Measurements from ENCODE around the gene SPSB1. TPM values are rescaled to one million over a fixed set of nuclear protein-coding genes. Genes with fewer than 3 reads are reported as not detected.

Gene SPSB1
- polyA plus RNA-seq, 1 donor (not counting 4 experiments of a cell fraction or from before 2014, with no cell fraction given): 19.8 TPM

- H3K79me2 ChIP-seq (ENCODE audit: control insufficient read depth, insufficient read depth, low read length): peaks cover 55% of the 10 kb centered on the region
These were observed 58.3 kb downstream of the SPSB1 start for GRCh38 chr1:9350960-9351359.

GRCh38 chr1:9351654-9352271, 59.1 kb downstream of the SPSB1 start:
- H3K27me3 ChIP-seq (ENCODE audit: control insufficient read depth, extremely low read depth, insufficient read depth, low read length): no peaks in the 10 kb centered on the region
- peaks cover 6% of the 10 kb centered on the region for H3K9me1 ChIP-seq (ENCODE audit: control insufficient read depth, extremely low read depth, insufficient read depth, low read length)
- no peaks in the 10 kb centered on the region for H3K9me3 ChIP-seq (ENCODE audit: control insufficient read depth, low read depth, low read length)
- dilution Hi-C loops (cut with MboI; ENCODE audit: extremely low pct_ligation_motif_present, low sequenced_read_pairs): no loop called here
- H4K20me1 ChIP-seq (ENCODE audit: control insufficient read depth, extremely low read depth, insufficient read depth, low read length): peaks cover 23% of the 10 kb centered on the region
- H3K27ac ChIP-seq (ENCODE audit: control insufficient read depth, insufficient read depth, low read length): no peak overlapping the region
- H3K4me2 ChIP-seq (ENCODE audit: control insufficient read depth, extremely low read depth, insufficient read depth, low read depth, low read length): no peak overlapping the region
- peaks cover 16 to 18% of the 10 kb centered on the region in 2 experiments for H3K36me3 ChIP-seq (ENCODE audit: control insufficient read depth in 2 of 2, extremely low read depth in 1 of 2, insufficient read depth in 2 of 2, low read length in 2 of 2)
- FAIRE-seq (no peak), DNase-seq (ENCODE audit: low read depth, low spot score) (no peak)
- no peak overlapping the region for H3K4me3 ChIP-seq (ENCODE audit: control insufficient read depth in 2 of 3, extremely low read depth in 1 of 3, insufficient read depth in 2 of 3, low read depth in 1 of 3, low read length in 3 of 3)
- H3K4me1 ChIP-seq (ENCODE audit: control insufficient read depth, extremely low read depth, insufficient read depth, low read length): peaks cover 9% of the 10 kb centered on the region
- H2AFZ ChIP-seq (ENCODE audit: control insufficient read depth, low read length): no peak overlapping the region
- peaks cover 51% of the 10 kb centered on the region for H3K79me2 ChIP-seq (ENCODE audit: control insufficient read depth, insufficient read depth, low read length)
- TF ChIP-seq CTCF (optimal IDR thresholded peaks at IDR 0.05 in 1 of 3, IDR thresholded peaks at IDR 0.05 in 1 of 3, conservative IDR thresholded peaks at IDR 0.05 in 1 of 3; ENCODE audit: extremely low read depth in 1 of 3, insufficient read depth in 2 of 3, low read length in 3 of 3): no peak
- no peak for TF ChIP-seq EZH2 (IDR thresholded peaks at IDR 0.05; ENCODE audit: low read length)
- no peak overlapping the region for H3K9ac ChIP-seq (ENCODE audit: control insufficient read depth, extremely low read depth, insufficient read depth, low read length)

More at GRCh38 chr1:9350960-9351359, 58.3 kb downstream of the SPSB1 start:
- Histone ChIP-seq H3K36me3 (ENCODE audit: control insufficient read depth in 2 of 2, extremely low read depth in 1 of 2, insufficient read depth in 2 of 2, low read length in 2 of 2) (peaks cover 8 to 11% of the 10 kb centered on the region in 2 experiments), H2AFZ (ENCODE audit: control insufficient read depth, low read length) (no peak overlapping the region), H3K9ac (ENCODE audit: control insufficient read depth, extremely low read depth, insufficient read depth, low read length) (no peak overlapping the region), H3K27me3 (ENCODE audit: control insufficient read depth, extremely low read depth, insufficient read depth, low read length) (no peaks in the 10 kb centered on the region), H3K27ac (ENCODE audit: control insufficient read depth, insufficient read depth, low read length) (no peak overlapping the region), H4K20me1 (ENCODE audit: control insufficient read depth, extremely low read depth, insufficient read depth, low read length) (peaks cover 28% of the 10 kb centered on the region), H3K9me3 (ENCODE audit: control insufficient read depth, low read depth, low read length) (no peaks in the 10 kb centered on the region), H3K4me2 (ENCODE audit: control insufficient read depth, extremely low read depth, insufficient read depth, low read depth, low read length) (no peak overlapping the region), H3K4me1 (ENCODE audit: control insufficient read depth, extremely low read depth, insufficient read depth, low read length) (peaks cover 9% of the 10 kb centered on the region), H3K4me3 (ENCODE audit: control insufficient read depth in 2 of 3, extremely low read depth in 1 of 3, insufficient read depth in 2 of 3, low read depth in 1 of 3, low read length in 3 of 3) (no peak overlapping the region), H3K9me1 (ENCODE audit: control insufficient read depth, extremely low read depth, insufficient read depth, low read length) (peaks cover 6% of the 10 kb centered on the region)
- dilution Hi-C loops (cut with MboI; ENCODE audit: extremely low pct_ligation_motif_present, low sequenced_read_pairs): no loop called here
- FAIRE-seq (peak; percentile 5), DNase-seq (ENCODE audit: low read depth, low spot score) (no peak)
- TF ChIP-seq CTCF (optimal IDR thresholded peaks at IDR 0.05 in 1 of 3, IDR thresholded peaks at IDR 0.05 in 1 of 3, conservative IDR thresholded peaks at IDR 0.05 in 1 of 3; ENCODE audit: extremely low read depth in 1 of 3, insufficient read depth in 2 of 3, low read length in 3 of 3): no peak
- no peak for TF ChIP-seq EZH2 (IDR thresholded peaks at IDR 0.05; ENCODE audit: low read length)

Data from keratinocyte (primary cell).